ENCODE data around the gene FMN1.

The FMN1 gene

DNA sequence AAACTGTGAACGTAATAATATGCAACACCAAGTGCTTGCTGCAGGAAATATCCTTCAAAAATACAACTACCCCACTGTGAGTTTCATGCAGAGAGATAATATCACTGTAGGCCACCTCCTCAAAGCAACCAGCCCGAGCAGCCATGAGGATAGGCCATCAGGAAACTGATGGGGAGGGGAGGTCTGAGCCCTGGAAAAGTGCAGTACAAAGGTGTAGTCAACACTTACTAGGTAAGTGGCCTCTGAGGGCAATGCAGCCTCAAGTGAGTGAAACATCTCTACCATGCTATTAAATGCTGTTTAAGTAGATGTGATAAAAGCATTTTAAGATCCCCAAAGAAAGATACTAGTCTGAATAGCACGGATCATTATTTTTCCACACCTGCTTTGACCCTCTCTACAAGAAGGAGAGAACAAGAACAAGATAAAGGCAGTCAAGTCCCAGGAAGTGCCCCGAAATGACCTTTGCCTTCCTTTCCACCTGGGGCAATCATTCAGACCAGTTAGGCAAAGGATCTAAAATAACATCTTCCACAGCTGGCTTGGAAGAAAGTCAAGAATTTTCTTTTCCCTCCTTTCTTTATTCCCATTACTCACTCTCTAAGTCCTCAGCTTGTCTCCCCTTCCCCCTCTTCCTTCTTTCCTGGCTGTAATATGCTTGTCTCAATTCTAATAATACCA is 62.8 kb downstream of the FMN1 start:
- DNase-seq (ENCODE audit: low spot score in 2 of 2) (no peak), ATAC-seq (no peak)
- no peaks in the 10 kb centered on the region for H3K36me3 Mint-ChIP-seq
- H3K4me1 Mint-ChIP-seq, result peaks cover 2% of the 10 kb centered on the region
- H3K27ac Mint-ChIP-seq, result no peak overlapping the region
- peaks cover 4% of the 10 kb centered on the region for H3K9me3 Mint-ChIP-seq
- H3K4me3 Mint-ChIP-seq, result no peak overlapping the region

DNA sequence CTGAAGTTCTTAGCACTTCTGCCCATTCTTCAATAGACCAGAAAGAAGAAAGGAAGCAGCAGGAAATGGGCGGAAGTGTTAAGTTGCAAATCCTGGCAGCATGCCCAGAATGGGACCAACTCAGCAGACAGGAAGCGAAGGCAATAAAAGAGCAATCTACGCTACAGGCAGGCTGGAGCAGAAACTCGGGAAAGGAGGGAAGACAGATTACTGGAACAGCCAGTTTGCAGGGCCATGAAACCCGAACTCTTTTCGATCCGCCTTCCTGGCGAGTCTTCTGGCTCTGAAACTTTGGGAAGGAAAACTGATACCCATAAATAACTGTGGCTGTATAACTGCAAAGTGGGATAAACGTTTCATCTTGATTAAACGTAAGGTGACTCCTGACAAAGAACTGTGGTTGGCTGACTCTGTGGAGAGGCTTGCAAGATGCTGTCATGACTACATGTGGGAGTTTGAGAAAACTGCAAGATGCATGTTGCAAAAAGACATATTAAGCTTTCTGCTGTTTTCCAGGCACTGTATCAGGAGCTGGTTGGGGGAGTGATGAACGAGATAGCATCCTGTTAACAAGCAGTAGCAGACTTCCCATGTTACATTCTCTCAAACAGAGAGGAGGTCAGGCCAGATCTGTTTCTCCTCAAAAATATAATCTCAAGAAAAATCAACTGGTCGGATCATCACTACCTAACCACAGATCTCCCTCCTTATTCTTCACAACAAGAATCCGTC is 67.8 kb downstream of the FMN1 start:
- no peak overlapping the region for H3K27ac Mint-ChIP-seq
- peaks cover 11% of the 10 kb centered on the region for H3K4me1 Mint-ChIP-seq
- no peak overlapping the region for H3K4me3 Mint-ChIP-seq
- H3K9me3 Mint-ChIP-seq, result peaks cover 4% of the 10 kb centered on the region
- no peaks in the 10 kb centered on the region for H3K36me3 Mint-ChIP-seq
- ATAC-seq (no peak), DNase-seq (ENCODE audit: low spot score in 2 of 2) (no peak)

- DNase-seq (ENCODE audit: low spot score in 2 of 2) (no peak), ATAC-seq (no peak)
- peaks cover 4% of the 10 kb centered on the region for H3K9me3 Mint-ChIP-seq
- peaks cover 11% of the 10 kb centered on the region for H3K4me1 Mint-ChIP-seq
- H3K36me3 Mint-ChIP-seq, result no peaks in the 10 kb centered on the region
- no peak overlapping the region for H3K4me3 Mint-ChIP-seq
- H3K27ac Mint-ChIP-seq, result no peak overlapping the region
Measured at GRCh38 chr15:33125894-33126537, 68.5 kb downstream of the FMN1 start.

- ATAC-seq (no peak), DNase-seq (ENCODE audit: low spot score in 2 of 2) (no peak)
- Mint-ChIP-seq H3K9me3 (peaks cover 4% of the 10 kb centered on the region), H3K4me1 (peaks cover 11% of the 10 kb centered on the region), H3K4me3 (no peak overlapping the region), H3K36me3 (no peaks in the 10 kb centered on the region), H3K27ac (no peak overlapping the region)
Measured at GRCh38 chr15:33124811-33125210, 69.7 kb downstream of the FMN1 start.

- peaks cover 11% of the 10 kb centered on the region for H3K4me1 Mint-ChIP-seq
- DNase-seq (ENCODE audit: low spot score in 2 of 2) (no peak), ATAC-seq (no peak)
- peaks cover 4% of the 10 kb centered on the region for H3K9me3 Mint-ChIP-seq
- H3K27ac Mint-ChIP-seq, result no peak overlapping the region
- H3K4me3 Mint-ChIP-seq, result no peak overlapping the region
- no peaks in the 10 kb centered on the region for H3K36me3 Mint-ChIP-seq
Measured at GRCh38 chr15:33124279-33124678, 70.2 kb downstream of the FMN1 start.

GRCh38 chr15:33119865-33120264 is 74.6 kb downstream of the FMN1 start:
- no peaks in the 10 kb centered on the region for H3K4me1 Mint-ChIP-seq
- H3K27ac Mint-ChIP-seq, result no peak overlapping the region

GRCh38 chr15:33119273-33119672 is 75.2 kb downstream of the FMN1 start:
- Mint-ChIP-seq H3K36me3 (no peaks in the 10 kb centered on the region), H3K4me3 (no peak overlapping the region), H3K4me1 (no peaks in the 10 kb centered on the region), H3K9me3 (no peaks in the 10 kb centered on the region), H3K27ac (no peak overlapping the region)
- no peak for DNase-seq (ENCODE audit: low spot score in 2 of 2)
- no peak for ATAC-seq

More at GRCh38 chr15:33119865-33120264, 74.6 kb downstream of the FMN1 start:
- no peaks in the 10 kb centered on the region for H3K9me3 Mint-ChIP-seq
- ATAC-seq, result no peak
- no peak overlapping the region for H3K4me3 Mint-ChIP-seq
- DNase-seq (ENCODE audit: low spot score in 2 of 2), result no peak
- no peaks in the 10 kb centered on the region for H3K36me3 Mint-ChIP-seq

DNA sequence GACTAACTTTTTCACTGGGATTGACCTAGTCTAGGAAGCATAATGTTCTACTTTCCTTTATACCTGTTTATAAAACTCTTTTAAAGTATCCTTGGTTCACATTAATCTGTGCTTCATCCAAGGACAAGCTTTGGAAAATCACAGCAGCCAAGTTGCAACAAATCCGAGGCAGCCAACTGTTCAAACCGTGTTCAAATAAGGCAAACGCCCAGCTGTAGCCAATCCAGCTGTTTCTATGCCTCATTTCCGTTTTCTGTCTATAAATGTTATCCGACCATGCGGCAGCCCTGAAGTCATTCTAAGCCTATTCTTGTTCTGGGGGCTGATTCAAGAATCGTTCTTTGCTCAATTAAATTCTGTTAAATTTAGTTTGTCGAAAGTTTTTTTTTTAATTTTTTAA is 78.3 kb downstream of the FMN1 start:
- Mint-ChIP-seq H3K4me3 (no peak overlapping the region), H3K9me3 (no peaks in the 10 kb centered on the region), H3K36me3 (no peaks in the 10 kb centered on the region), H3K27ac (no peak overlapping the region), H3K4me1 (no peaks in the 10 kb centered on the region)
- no peak for ATAC-seq
- DNase-seq (ENCODE audit: low spot score in 2 of 2), result no peak

GRCh38 chr15:33115191-33115861 is 79.2 kb downstream of the FMN1 start:
- no peaks in the 10 kb centered on the region for H3K36me3 Mint-ChIP-seq

DNA sequence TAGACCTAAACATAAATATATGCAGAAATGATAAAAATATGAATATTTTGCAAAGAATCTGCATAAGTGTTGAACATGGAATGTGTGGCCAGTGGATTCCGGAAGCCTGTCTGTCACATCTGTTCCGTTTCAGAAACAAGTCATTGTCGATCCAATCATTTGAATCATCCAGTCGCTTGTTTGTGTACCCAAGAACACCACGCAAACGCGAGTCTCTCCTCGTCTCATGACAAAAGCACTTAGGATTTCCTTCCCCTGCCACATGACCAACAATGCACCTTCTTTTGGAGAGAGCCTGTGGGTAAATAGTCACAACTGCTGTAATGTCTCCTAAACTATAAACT is 80.2 kb downstream of the FMN1 start:
- Mint-ChIP-seq H3K27ac (no peak overlapping the region), H3K4me3 (no peak overlapping the region), H3K9me3 (no peaks in the 10 kb centered on the region), H3K4me1 (no peaks in the 10 kb centered on the region), H3K36me3 (no peaks in the 10 kb centered on the region)
- no peak for ATAC-seq
- no peak for DNase-seq (ENCODE audit: low spot score in 2 of 2)

More at GRCh38 chr15:33115191-33115861, 79.2 kb downstream of the FMN1 start:
- no peaks in the 10 kb centered on the region for H3K9me3 Mint-ChIP-seq
- no peak for ATAC-seq
- H3K4me3 Mint-ChIP-seq, result no peak overlapping the region
- no peak overlapping the region for H3K27ac Mint-ChIP-seq
- H3K4me1 Mint-ChIP-seq, result no peaks in the 10 kb centered on the region
- no peak for DNase-seq (ENCODE audit: low spot score in 2 of 2)

GRCh38 chr15:33113666-33114373 is 80.7 kb downstream of the FMN1 start:
- H3K27ac Mint-ChIP-seq, result peak overlapping the region; percentile 13
- H3K36me3 Mint-ChIP-seq, result no peaks in the 10 kb centered on the region
- no peak for ATAC-seq
- DNase-seq (ENCODE audit: low spot score in 2 of 2), result no peak
- H3K9me3 Mint-ChIP-seq, result no peaks in the 10 kb centered on the region
- H3K4me3 Mint-ChIP-seq, result no peak overlapping the region
- H3K4me1 Mint-ChIP-seq, result no peaks in the 10 kb centered on the region

DNA sequence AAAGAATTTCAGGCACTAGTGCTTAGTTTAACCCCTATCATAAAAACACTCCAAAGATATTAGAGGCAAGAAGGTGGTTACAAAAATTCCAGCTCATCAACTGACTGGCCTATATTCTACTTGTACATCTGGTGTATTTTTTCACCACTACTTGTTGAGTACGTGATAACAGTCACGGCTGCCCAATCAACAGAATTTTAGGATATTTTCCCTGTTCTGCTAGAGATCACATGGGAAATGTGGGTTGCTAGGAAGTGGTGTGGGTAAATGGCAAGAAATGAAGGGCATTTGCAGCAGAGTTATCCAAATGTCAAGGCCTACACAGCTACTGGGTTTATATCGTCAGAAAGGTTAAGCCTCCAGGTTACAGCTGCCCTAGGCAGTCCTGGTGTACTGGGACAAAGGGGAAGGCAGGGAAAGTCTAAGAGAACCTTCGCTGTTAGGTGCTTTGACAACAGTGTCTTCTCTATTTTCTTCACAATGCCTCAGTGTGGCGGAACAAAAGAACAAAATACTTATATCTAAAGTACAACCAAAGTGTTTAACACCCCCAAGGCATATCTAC is 81.9 kb downstream of the FMN1 start:
- Mint-ChIP-seq H3K4me3 (no peak overlapping the region), H3K27ac (no peak overlapping the region), H3K4me1 (no peaks in the 10 kb centered on the region), H3K9me3 (no peaks in the 10 kb centered on the region), H3K36me3 (no peaks in the 10 kb centered on the region)
- ATAC-seq, result no peak
- no peak for DNase-seq (ENCODE audit: low spot score in 2 of 2)

GRCh38 chr15:33111041-33111451 is 83.5 kb downstream of the FMN1 start:
- no peak for DNase-seq (ENCODE audit: low spot score in 2 of 2)
- H3K36me3 Mint-ChIP-seq, result no peaks in the 10 kb centered on the region

GRCh38 chr15:33109345-33109744 is 85.2 kb downstream of the FMN1 start:
- Mint-ChIP-seq H3K9me3 (no peaks in the 10 kb centered on the region), H3K36me3 (no peaks in the 10 kb centered on the region), H3K4me1 (no peaks in the 10 kb centered on the region), H3K27ac (no peak overlapping the region), H3K4me3 (no peak overlapping the region)
- ATAC-seq (no peak), DNase-seq (ENCODE audit: low spot score in 2 of 2) (no peak)

More at GRCh38 chr15:33111041-33111451, 83.5 kb downstream of the FMN1 start:
- Mint-ChIP-seq H3K4me3 (no peak overlapping the region), H3K9me3 (no peaks in the 10 kb centered on the region), H3K27ac (no peak overlapping the region), H3K4me1 (no peaks in the 10 kb centered on the region)
- ATAC-seq, result no peak

DNA sequence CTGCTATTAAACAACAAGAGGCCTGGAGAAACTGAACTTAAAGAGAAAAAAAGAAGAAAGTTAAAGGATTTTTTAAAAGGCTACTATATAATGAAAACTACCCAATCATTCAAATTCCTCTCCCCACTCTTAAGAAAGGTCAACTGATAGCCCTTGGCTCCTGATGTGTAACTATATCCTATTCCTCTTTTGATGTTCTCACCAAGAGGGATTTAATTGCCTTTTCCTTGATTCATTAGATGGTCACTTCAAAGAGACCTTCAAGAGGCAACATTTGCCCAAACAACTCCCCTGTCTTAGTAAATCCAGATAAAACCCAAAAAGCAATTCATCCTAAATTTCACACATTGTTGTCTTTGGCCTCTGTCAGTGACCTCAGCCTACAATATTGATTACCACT is 86.0 kb downstream of the FMN1 start:
- H3K9me3 Mint-ChIP-seq, result no peaks in the 10 kb centered on the region

More for the DNA sequence above, 86.0 kb downstream of the FMN1 start:
- no peak overlapping the region for H3K4me3 Mint-ChIP-seq
- ATAC-seq (no peak), DNase-seq (ENCODE audit: low spot score in 2 of 2) (no peak)
- no peak overlapping the region for H3K27ac Mint-ChIP-seq
- no peaks in the 10 kb centered on the region for H3K36me3 Mint-ChIP-seq
- no peaks in the 10 kb centered on the region for H3K4me1 Mint-ChIP-seq

Measured in stimulated activated effector memory CD8-positive, alpha-beta T cell treated with anti-CD3 and anti-CD28 coated beads, Interleukin-12 subunit alpha, Interleukin-12 subunit beta, amount 100 ng/mL, for 72 hours (primary cell).